ENCODE measurements around the gene ERAL1. TPM values are rescaled to one million over a fixed set of nuclear protein-coding genes. Genes with fewer than 3 reads are reported as not detected.

The ERAL1 gene
- total RNA-seq, 4 donors from 2014 or later: 26.4 to 52.8 (median 36.2) TPM

GRCh38 chr17:28904800-28905199 is 50.0 kb downstream of the ERAL1 start:
- TF ChIP-seq EP300 (IDR thresholded peaks at IDR 0.05) (no peak), POLR2A (IDR thresholded peaks at IDR 0.05) (no peak), CTCF (IDR thresholded peaks at IDR 0.05) (no peak)
- H3K4me3 ChIP-seq: no peak overlapping the region
- H3K9me3 ChIP-seq: no peaks in the 10 kb centered on the region
- H3K4me1 ChIP-seq: peaks cover 0 to 57% (median 13%) of the 10 kb centered on the region in 4 donors
- H3K27ac ChIP-seq: no peak overlapping the region
- DNase-seq (ENCODE audit: low spot score in 2 of 2): no peak
- peaks cover 2 to 40% (median 5%) of the 10 kb centered on the region in 3 donors for H3K36me3 ChIP-seq
- no peaks in the 10 kb centered on the region for H3K27me3 ChIP-seq
- WGBS, 2 donors: 61 to 63% methylated on average over 4 of the region's 4 CpGs

GRCh38 chr17:28906276-28906675 is 51.5 kb downstream of the ERAL1 start:
- no peaks in the 10 kb centered on the region for H3K9me3 ChIP-seq
- 65 to 73% methylated on average over 7 to 9 of the region's 9 CpGs for WGBS, 2 donors
- H3K27ac ChIP-seq: no peak overlapping the region
- no peak for DNase-seq (ENCODE audit: low spot score in 2 of 2)
- H3K36me3 ChIP-seq: peaks cover 5 to 55% (median 20%) of the 10 kb centered on the region in 3 donors
- no peaks in the 10 kb centered on the region for H3K27me3 ChIP-seq
- H3K4me1 ChIP-seq: peaks cover 0 to 57% (median 13%) of the 10 kb centered on the region in 4 donors
- TF ChIP-seq EP300 (IDR thresholded peaks at IDR 0.05): no peak
- no peak for TF ChIP-seq POLR2A (IDR thresholded peaks at IDR 0.05)
- TF ChIP-seq CTCF (IDR thresholded peaks at IDR 0.05): no peak
- no peak overlapping the region for H3K4me3 ChIP-seq

- no peak overlapping the region for H3K4me3 ChIP-seq
- 43 to 46% methylated on average over 7 of the region's 7 CpGs for WGBS, 2 donors
- no peaks in the 10 kb centered on the region for H3K9me3 ChIP-seq
- peak overlapping the region in 2 of 4 donors; percentile 81 to 85 for H3K27ac ChIP-seq
- peaks cover 0 to 57% (median 12%) of the 10 kb centered on the region in 4 donors for H3K4me1 ChIP-seq
- no peak for TF ChIP-seq POLR2A (IDR thresholded peaks at IDR 0.05)
- TF ChIP-seq EP300 (IDR thresholded peaks at IDR 0.05): no peak
- no peak for TF ChIP-seq CTCF (IDR thresholded peaks at IDR 0.05)
- no peaks in the 10 kb centered on the region for H3K27me3 ChIP-seq
- peaks cover 5 to 61% (median 25%) of the 10 kb centered on the region in 3 donors for H3K36me3 ChIP-seq
- no peak for DNase-seq (ENCODE audit: low spot score in 2 of 2)
Observed at GRCh38 chr17:28906706-28907438, 52.1 kb downstream of the ERAL1 start.

- H3K27me3 ChIP-seq: no peaks in the 10 kb centered on the region
- peaks cover 0 to 53% (median 11%) of the 10 kb centered on the region in 4 donors for H3K4me1 ChIP-seq
- no peak for DNase-seq (ENCODE audit: low spot score in 2 of 2)
- H3K9me3 ChIP-seq: no peaks in the 10 kb centered on the region
- WGBS, 2 donors: 86% methylated on average over 3 of the region's 3 CpGs
- no peak overlapping the region for H3K4me3 ChIP-seq
- peaks cover 5 to 71% (median 32%) of the 10 kb centered on the region in 3 donors for H3K36me3 ChIP-seq
- H3K27ac ChIP-seq: peak overlapping the region; percentile 44 to 85 (median 64)
- TF ChIP-seq EP300 (IDR thresholded peaks at IDR 0.05) (no peak), CTCF (IDR thresholded peaks at IDR 0.05) (no peak)
Observed at GRCh38 chr17:28907709-28908475, 53.1 kb downstream of the ERAL1 start.

Measured in tibial nerve (tissue), 4 donors.